Esophagus muscularis mucosa (tissue), 4 donors: ENCODE data around the gene RABGGTB. TPM values are rescaled to one million over a fixed set of nuclear protein-coding genes. Genes with fewer than 3 reads are reported as not detected.
"Not testable (repeated sequence)": the region's sequence is repeated elsewhere in the genome, so short reads cannot be mapped to it uniquely, and the experiment has no call there.

ENCODE experiments used
- DNase-seq: peaks from one replicate; pipeline ENCODE4 v3.0.0-alpha.2; 2017; ENCODE audit errors: extremely low spot score
- H3K27ac ChIP-seq, 4 donors: fragments of 200-600 bp; sonication (generic); replicated peaks in 1 of 4; 1 replicate in 3 of 4; 2 replicates in 1 of 4; pipeline ENCODE4 v1.5.1; 2016 to 2019; ENCODE audit warnings: mild to moderate bottlenecking in 1 of 4
- H3K27me3 ChIP-seq, 4 donors: fragments of 200-600 bp; sonication (generic); one replicate each; pipeline versions ENCODE4 v1.5.1 to v1.6.0; 2016 to 2019
- H3K36me3 ChIP-seq, 4 donors: fragments of 200-600 bp; sonication (generic); one replicate each; pipeline ENCODE4 v1.5.1; 2016 to 2019
- H3K4me1 ChIP-seq, 4 donors: fragments of 200-600 bp; sonication (generic); one replicate each; pipeline ENCODE4 v1.5.1; 2016 to 2019
- H3K4me3 ChIP-seq, 4 donors: fragments of 200-600 bp; sonication (generic); 1 replicate in 2 of 4; 2 replicates in 2 of 4; pipeline ENCODE4 v1.5.1; 2016 to 2019; ENCODE audit warnings: mild to moderate bottlenecking in 4 of 4, moderate library complexity in 1 of 4
- H3K9me3 ChIP-seq, 4 donors: fragments of 200-600 bp; sonication (generic); 1 replicate in 3 of 4; 2 replicates in 1 of 4; pipeline ENCODE4 v1.5.1; 2016 to 2019
- EP300 ChIP-seq: sonication (generic); formaldehyde crosslinking; IDR thresholded peaks from one replicate; pipeline ENCODE4 v1.6.1; 2017; ENCODE audit warnings: antibody characterized with exemption
- POLR2A ChIP-seq: fragments of 450-650 bp; IDR thresholded peaks from one replicate; pipeline ENCODE4 v1.6.1; 2017; ENCODE audit warnings: antibody characterized with exemption, moderate library complexity, mild to moderate bottlenecking, low read depth
- POLR2AphosphoS5 ChIP-seq, 2 donors: sonication (generic); formaldehyde crosslinking; IDR thresholded peaks; one replicate each; pipeline ENCODE4 v1.6.1; 2017; ENCODE audit warnings: antibody characterized with exemption in 2 of 2
- WGBS: methylation state at CpG from one replicate; pipeline ENCODE4 v1.1.5; 2018; 5-methylcytosine and 5-hydroxymethylcytosine counted together
- intact Hi-C: fragments of 100-400 bp; cut with DNase I; formaldehyde crosslinking; loops from one replicate; pipeline ENCODE4 v1.15.1; 2023
- total RNA-seq, 4 donors: library from RNA; depleted of rRNA; stranded (reverse); fragments of >200 nt; gene quantifications; one replicate each; pipeline versions ENCODE4 v1.1.0 to v1.2.1, GENCODE V29; 2016
- TF ChIP-seq, protein P1 (sequence below), 3 experiments: fragments of 200-600 bp in 2 of 3; fragments of 450-650 bp in 1 of 3; sonication (generic) in 2 of 3; IDR thresholded peaks; one replicate each; pipeline ENCODE4 v1.5.1; 2017 to 2019; ENCODE audit warnings: antibody characterized with exemption in 3 of 3, mild to moderate bottlenecking in 2 of 3, moderate library complexity in 1 of 3

Gene RABGGTB
- total RNA-seq, 4 donors from 2014 or later: 24.3 to 55.2 (median 38.1) TPM

DNA sequence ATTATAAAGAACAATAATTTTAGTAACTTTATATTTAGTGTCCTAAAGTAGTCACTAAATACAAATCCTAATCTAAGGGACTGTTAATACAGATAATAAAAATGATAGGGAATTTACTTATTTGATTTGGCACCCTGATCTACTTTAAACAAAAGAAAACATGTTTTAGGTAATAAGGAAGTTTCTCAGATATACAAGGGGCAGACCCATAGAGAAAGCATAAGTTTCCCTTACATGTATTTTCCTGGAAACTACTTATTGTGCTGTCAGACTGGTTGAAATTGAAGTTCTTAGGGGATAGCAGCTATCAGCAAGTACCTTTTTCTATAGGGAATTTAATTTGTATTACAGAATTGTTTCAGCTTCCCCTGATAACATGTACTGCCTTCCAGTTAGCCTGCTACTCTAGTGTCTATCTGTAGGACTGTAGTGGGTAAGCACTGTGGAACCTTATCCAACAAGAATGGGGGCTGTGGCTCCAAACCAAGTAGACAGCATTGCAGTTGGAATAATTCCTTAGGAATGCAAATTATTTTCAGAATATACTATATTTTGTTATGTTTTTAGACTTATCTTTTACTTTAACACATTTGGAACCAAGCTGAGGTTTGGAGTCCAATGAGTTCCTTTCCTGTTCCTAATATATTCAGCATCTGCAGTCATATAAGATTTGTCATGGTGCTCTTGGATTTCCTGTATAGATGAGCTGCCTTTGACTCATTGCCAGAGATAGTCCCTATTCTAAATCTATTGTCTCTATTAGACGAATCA, 25.3 kb downstream of the RABGGTB start:
- 69% methylated on average over 1 of the region's 1 CpG for WGBS
- Histone ChIP-seq H3K27me3 (no peaks in the 10 kb centered on the region), H3K9me3 (no peaks in the 10 kb centered on the region), H3K27ac (no peak overlapping the region), H3K4me3 (no peak overlapping the region), H3K36me3 (no peaks in the 10 kb centered on the region), H3K4me1 (no peaks in the 10 kb centered on the region)
- no peak for DNase-seq
- TF ChIP-seq POLR2A (no peak), POLR2AphosphoS5 (IDR thresholded peaks at IDR 0.05) (no peak), EP300 (no peak)
- TF ChIP-seq, protein P1, sequence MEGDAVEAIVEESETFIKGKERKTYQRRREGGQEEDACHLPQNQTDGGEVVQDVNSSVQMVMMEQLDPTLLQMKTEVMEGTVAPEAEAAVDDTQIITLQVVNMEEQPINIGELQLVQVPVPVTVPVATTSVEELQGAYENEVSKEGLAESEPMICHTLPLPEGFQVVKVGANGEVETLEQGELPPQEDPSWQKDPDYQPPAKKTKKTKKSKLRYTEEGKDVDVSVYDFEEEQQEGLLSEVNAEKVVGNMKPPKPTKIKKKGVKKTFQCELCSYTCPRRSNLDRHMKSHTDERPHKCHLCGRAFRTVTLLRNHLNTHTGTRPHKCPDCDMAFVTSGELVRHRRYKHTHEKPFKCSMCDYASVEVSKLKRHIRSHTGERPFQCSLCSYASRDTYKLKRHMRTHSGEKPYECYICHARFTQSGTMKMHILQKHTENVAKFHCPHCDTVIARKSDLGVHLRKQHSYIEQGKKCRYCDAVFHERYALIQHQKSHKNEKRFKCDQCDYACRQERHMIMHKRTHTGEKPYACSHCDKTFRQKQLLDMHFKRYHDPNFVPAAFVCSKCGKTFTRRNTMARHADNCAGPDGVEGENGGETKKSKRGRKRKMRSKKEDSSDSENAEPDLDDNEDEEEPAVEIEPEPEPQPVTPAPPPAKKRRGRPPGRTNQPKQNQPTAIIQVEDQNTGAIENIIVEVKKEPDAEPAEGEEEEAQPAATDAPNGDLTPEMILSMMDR (IDR thresholded peaks at IDR 0.05): no peak
- intact Hi-C loops: no loop called here

DNA sequence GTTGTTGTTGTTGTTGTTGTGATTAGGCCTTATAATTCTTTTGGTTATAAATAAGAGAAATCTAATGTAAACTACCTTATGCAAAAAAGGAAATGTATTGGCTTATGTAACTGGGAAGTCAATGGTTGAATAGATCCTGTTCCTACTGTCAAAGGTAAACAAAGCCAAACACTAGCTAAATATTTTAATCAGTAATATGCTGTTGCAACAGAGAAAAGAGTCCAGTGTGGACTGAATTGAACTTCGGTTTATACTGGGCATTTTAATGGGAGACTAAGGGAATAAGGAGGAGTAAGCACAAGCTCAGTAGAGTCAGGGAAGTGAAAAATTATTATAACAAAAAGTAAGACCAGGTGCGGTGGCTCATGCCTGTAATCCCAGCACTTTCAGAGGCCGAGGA, 26.0 kb downstream of the RABGGTB start:
- no peak overlapping the region for H3K4me3 ChIP-seq
- H3K9me3 ChIP-seq: no peaks in the 10 kb centered on the region
- TF ChIP-seq POLR2A: no peak
- no peak for TF ChIP-seq EP300
- H3K36me3 ChIP-seq: no peaks in the 10 kb centered on the region
- WGBS: 83% methylated on average over 3 of the region's 3 CpGs
- H3K27me3 ChIP-seq: no peaks in the 10 kb centered on the region
- no peak overlapping the region for H3K27ac ChIP-seq
- no peaks in the 10 kb centered on the region for H3K4me1 ChIP-seq
- DNase-seq: no peak
- intact Hi-C loops: no loop called here

DNA sequence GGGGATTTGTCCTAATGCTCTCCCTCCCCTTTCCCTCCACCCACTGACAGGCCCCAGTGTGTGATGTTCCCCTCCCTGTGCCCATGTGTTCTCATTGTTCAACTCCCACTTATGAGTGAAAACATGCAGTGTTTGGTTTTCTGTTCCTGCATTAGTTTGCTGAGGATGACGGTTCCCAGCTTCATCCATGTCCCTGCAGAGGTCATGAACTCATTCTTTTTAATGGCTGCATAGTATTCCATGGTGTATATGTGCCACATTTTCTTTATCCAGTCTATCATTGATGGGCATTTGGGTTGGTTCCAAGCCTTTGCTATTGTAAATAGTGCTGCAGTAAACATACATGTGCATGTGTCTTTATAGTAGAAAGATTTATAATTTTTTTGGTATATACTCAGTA, 37.5 kb downstream of the RABGGTB start:
- DNase-seq, H3K9me3 ChIP-seq, H3K27me3 ChIP-seq, H3K27ac ChIP-seq, H3K4me1 ChIP-seq, H3K4me3 ChIP-seq, intact Hi-C loops: not testable (repeated sequence)
- H3K36me3 ChIP-seq: peaks cover 0 to 14% (median 5%) of the 10 kb centered on the region in 4 donors
- 80% methylated on average over 1 of the region's 1 CpG for WGBS

DNA sequence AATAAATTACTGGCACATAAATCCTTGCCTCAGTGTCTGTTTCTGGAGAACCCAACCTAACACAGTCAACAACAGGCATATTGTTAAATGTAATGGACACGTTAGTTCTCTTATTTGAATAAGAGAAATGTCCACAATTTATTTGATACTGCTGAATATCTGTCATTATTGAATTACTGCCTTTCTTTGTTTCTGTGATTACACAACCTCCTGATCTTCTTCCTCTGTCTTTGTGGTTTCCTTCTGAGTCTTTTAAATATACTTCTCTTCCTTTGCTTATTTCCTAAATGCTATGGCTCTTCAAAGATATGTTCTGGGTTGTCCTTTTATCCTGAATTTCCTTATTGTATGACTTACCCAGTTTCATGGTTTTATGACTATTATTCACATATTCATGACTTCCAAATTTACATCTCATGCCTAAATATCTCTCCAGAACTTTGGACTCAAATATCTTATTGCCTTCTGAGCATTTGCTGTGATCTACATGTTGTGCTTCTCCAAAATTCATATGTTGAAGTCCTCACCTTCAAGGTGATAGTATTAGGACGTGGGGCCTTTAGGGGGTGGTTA, 50.6 kb downstream of the RABGGTB start:
- H3K4me3 ChIP-seq: no peak overlapping the region
- no peak overlapping the region for H3K27ac ChIP-seq
- no peak for TF ChIP-seq EP300
- TF ChIP-seq POLR2A: no peak
- no peak for TF ChIP-seq POLR2AphosphoS5 (IDR thresholded peaks at IDR 0.05)
- TF ChIP-seq, protein P1 (IDR thresholded peaks at IDR 0.05): no peak
- no peaks in the 10 kb centered on the region for H3K27me3 ChIP-seq
- H3K9me3 ChIP-seq: peaks cover 0 to 20% (median 3%) of the 10 kb centered on the region in 4 donors
- no peaks in the 10 kb centered on the region for H3K4me1 ChIP-seq
- no peak for DNase-seq
- 59% methylated on average over 2 of the region's 2 CpGs for WGBS
- intact Hi-C loops: no loop called here
- H3K36me3 ChIP-seq: no peaks in the 10 kb centered on the region

DNA sequence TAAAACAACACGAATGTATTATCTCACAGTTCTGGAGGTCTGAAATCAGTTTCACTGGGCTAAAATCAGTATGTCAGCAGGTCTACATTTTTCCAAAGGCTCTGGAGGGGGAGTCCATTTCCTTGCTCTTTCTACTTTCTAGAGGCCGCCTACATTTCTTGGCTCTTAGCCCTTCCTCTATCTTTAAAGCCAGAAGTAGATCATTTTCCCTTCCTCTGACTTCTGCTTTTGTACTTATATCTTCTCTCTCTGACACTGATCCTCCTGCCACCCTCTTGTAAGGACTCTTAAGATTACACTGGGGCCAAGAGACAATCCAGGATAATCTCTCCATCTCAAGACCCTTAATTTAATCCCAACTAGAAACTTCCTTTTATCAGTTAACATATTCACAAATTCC, 52.0 kb downstream of the RABGGTB start:
- intact Hi-C loops: no loop called here
- Histone ChIP-seq H3K27me3 (no peaks in the 10 kb centered on the region), H3K27ac (no peak overlapping the region), H3K9me3 (peaks cover 0 to 15% (median 3%) of the 10 kb centered on the region in 4 donors), H3K4me1 (no peaks in the 10 kb centered on the region), H3K4me3 (no peak overlapping the region), H3K36me3 (no peaks in the 10 kb centered on the region)
- WGBS: 74% methylated on average over 2 of the region's 2 CpGs
- no peak for DNase-seq
- TF ChIP-seq, protein P1 (IDR thresholded peaks at IDR 0.05): no peak
- no peak for TF ChIP-seq POLR2A
- no peak for TF ChIP-seq EP300
- no peak for TF ChIP-seq POLR2AphosphoS5 (IDR thresholded peaks at IDR 0.05)
